OCI-LY3 (cell line): Measurements from ENCODE around the gene STAT5B.

Source experiments
- H2AFZ ChIP-seq: fragments of 200-600, 300-600 bp; shearing (Covaris generic); 2 replicates; pipeline ENCODE4 v1.6.0; 2014; ENCODE audit warnings: antibody characterized with exemption, low read depth, low read length
- H3K27ac ChIP-seq: fragments of 200-600, 300-600 bp; sonication (generic); 2 replicates; pipeline ENCODE4 v1.5.1; 2014; ENCODE audit warnings: mild to moderate bottlenecking, low read length, moderate library complexity, mixed read lengths
- H3K27me3 ChIP-seq: fragments of 200-600, 300-600 bp; sonication (generic); 2 replicates; pipeline ENCODE4 v1.6.1; 2014; ENCODE audit warnings: low read depth, low read length, mixed read lengths
- H3K36me3 ChIP-seq: fragments of 200-600, 300-600 bp; sonication (generic); replicated peaks from 2 replicates; pipeline ENCODE3; 2014; ENCODE audit warnings: low read depth, low read length, mixed read lengths
- H3K4me1 ChIP-seq: fragments of 300-600, 200-600 bp; sonication (generic); 2 replicates; pipeline ENCODE4 v1.6.1; 2014; ENCODE audit warnings: low read length, mixed read lengths
- H3K4me2 ChIP-seq: fragments of 200-600, 300-600 bp; sonication (generic); 2 replicates; pipeline ENCODE4 v1.6.1; 2014; ENCODE audit warnings: low read length, mixed read lengths
- H3K4me3 ChIP-seq: fragments of 300-600, 200-600 bp; sonication (generic); 2 replicates; pipeline ENCODE4 v1.5.1; 2014; ENCODE audit warnings: antibody characterized with exemption, mild to moderate bottlenecking, low read length, moderate library complexity
- H3K79me2 ChIP-seq: fragments of 300-600, 200-600 bp; shearing (Covaris generic); 2 replicates; pipeline ENCODE4 v1.6.1; 2014; ENCODE audit warnings: mild to moderate bottlenecking, low read length, mixed read lengths
- H3K9ac ChIP-seq: fragments of 300-600, 200-600 bp; shearing (Covaris generic); 2 replicates; pipeline ENCODE4 v1.6.0; 2014; ENCODE audit warnings: mild to moderate bottlenecking, low read length, moderate library complexity
- H3K9me3 ChIP-seq: fragments of 200-600, 300-600 bp; shearing (Covaris generic); 2 replicates; pipeline ENCODE4 v1.6.1; 2014; ENCODE audit warnings: low read length, mixed read lengths; ENCODE audit not compliant: insufficient read depth
- H4K20me1 ChIP-seq: fragments of 200-600, 300-600 bp; sonication (generic); 2 replicates; pipeline ENCODE4 v1.6.1; 2016; ENCODE audit warnings: low read length, mixed read lengths; ENCODE audit not compliant: insufficient read depth
- EZH2phosphoT487 ChIP-seq: fragments of 200-600 bp; shearing (Covaris generic); IDR thresholded peaks from 2 replicates; pipeline ENCODE4 v1.6.1; 2018; ENCODE audit warnings: antibody characterized with exemption, mixed run types, low read depth
- TF ChIP-seq, protein P1 (sequence below): fragments of 200-600, 300-600 bp; sonication (generic); IDR thresholded peaks from 2 replicates; pipeline ENCODE4 v1.5.1; 2014; ENCODE audit warnings: antibody characterized with exemption, low read length, low read depth

The STAT5B gene

DNA sequence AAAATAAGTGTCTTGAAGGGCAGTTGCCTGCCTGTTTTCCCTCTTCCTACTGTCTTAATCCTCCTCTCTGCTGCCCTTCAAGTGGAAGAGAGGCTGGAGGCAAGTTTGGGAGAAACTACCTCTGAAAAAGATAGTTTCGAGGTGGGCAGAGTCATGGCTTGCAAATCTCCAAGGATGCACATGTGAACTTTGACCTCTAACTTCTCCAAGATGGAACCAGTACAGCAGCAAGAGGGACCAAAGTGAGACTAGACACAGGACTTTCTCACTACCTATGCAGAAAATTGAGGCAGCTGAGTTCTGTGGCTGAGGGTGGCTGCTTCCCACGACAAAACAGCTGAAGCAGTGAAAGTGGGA, 94.4 kb downstream of the STAT5B start:
- no peak for TF ChIP-seq EZH2phosphoT487
- TF ChIP-seq, protein P1, sequence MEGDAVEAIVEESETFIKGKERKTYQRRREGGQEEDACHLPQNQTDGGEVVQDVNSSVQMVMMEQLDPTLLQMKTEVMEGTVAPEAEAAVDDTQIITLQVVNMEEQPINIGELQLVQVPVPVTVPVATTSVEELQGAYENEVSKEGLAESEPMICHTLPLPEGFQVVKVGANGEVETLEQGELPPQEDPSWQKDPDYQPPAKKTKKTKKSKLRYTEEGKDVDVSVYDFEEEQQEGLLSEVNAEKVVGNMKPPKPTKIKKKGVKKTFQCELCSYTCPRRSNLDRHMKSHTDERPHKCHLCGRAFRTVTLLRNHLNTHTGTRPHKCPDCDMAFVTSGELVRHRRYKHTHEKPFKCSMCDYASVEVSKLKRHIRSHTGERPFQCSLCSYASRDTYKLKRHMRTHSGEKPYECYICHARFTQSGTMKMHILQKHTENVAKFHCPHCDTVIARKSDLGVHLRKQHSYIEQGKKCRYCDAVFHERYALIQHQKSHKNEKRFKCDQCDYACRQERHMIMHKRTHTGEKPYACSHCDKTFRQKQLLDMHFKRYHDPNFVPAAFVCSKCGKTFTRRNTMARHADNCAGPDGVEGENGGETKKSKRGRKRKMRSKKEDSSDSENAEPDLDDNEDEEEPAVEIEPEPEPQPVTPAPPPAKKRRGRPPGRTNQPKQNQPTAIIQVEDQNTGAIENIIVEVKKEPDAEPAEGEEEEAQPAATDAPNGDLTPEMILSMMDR = no peak
- Histone ChIP-seq H2AFZ (no peak overlapping the region), H3K4me2 (0 out of 2 replicates have a peak overlapping the region, but pooled peaks have one; percentile 34), H3K4me3 (no peak overlapping the region), H3K27ac (no peak overlapping the region), H3K9ac (no peak overlapping the region), H3K79me2 (no peaks in the 10 kb centered on the region), H3K36me3 (no peaks in the 10 kb centered on the region), H3K27me3 (no peaks in the 10 kb centered on the region), H3K9me3 (no peaks in the 10 kb centered on the region), H4K20me1 (no peaks in the 10 kb centered on the region), H3K4me1 (peaks cover 52% of the 10 kb centered on the region)

DNA sequence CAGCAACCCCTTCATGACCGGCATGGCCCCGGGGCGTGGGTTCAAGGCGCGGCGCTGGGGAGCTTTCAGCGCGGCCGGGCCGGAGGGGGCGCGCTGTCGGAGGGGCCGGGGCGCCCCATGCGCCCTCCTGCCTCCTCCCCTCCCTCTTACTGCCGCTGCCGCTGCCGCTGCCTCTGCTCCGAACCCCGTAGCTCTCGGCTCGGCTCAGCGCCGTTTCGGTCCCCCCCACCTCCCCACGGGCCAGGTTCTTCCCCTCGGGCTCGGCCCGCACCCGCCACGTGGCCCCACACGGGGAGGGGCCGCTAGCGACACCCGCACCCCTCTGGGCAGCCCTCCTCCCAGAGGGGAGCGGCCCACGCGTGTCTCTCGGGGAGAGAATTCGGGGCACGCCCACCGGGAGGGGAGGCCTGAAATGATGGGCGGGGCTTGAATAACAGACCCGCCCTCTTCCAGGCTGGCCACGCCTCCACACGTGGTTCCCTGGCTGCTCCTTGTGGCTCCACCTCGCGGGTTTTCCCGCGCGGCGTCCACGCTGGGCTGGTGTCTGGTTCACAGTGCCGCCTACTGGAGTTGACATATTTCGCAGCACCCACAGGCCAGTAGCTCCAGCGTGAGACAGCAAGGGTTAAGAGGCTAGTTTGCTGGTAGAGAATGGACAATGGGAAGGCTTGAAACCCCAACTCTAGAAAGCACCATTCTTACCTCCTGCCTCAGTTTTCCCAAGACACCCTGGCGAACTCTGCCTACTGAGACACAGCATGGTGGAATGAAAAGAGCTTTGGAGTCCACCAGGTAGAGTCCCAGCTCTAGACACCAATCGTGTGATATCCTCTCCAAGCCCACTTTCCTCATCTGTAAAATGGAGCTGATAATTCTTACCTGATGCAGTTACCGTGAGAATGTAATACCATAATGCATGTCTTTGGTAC, 95.0 kb downstream of the STAT5B start, which contains the start of gene KCNH4:
Gene KCNH4 (minus strand): TSS at position 221 of the 929 bp plus-strand sequence. CDS start 197 bp downstream, at position 24.
- Histone ChIP-seq H3K4me1 (peaks cover 52% of the 10 kb centered on the region), H3K9ac (no peak within 1 kb of the TSS), H3K4me2 (peak within 1 kb of the TSS; percentile 34), H3K4me3 (peak within 1 kb of the TSS; percentile 14; the same call in 1 of the 2 replicates), H4K20me1 (no peaks in the 10 kb centered on the region), H3K27ac (no peak within 1 kb of the TSS), H3K79me2 (no peaks in the 10 kb centered on the region), H3K9me3 (no peaks in the 10 kb centered on the region), H3K27me3 (no peaks in the 10 kb centered on the region), H2AFZ (no peak within 1 kb of the TSS), H3K36me3 (no peaks in the 10 kb centered on the region)
- TF ChIP-seq, protein P1 = peak; percentile 74
- no peak for TF ChIP-seq EZH2phosphoT487

DNA sequence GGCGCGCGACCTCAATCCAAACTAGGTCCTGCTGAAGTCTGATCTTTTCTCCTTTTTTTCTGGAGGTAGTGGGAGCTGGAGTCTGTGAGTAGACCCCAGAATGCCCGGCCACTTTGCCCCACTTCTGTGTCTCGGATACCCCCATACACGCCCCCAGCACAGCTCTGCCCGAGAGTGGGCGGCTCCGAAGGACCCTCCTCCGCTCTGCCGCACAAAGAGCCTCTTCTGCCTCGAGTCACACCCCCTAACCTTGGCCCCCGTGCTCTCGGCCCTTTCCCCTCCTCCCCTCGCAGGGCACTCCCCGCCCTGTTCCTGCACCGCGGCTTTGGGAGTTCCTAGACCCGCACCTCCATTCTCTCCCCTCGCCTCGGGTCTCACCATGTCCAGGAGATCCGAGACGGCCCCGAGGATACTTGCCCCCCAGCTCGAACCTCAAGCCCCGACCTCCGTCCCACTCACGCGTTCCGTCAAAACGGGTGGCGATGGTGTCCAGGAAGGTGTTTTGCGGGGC, 95.7 kb downstream of the STAT5B start:
- H2AFZ ChIP-seq = no peak overlapping the region
- no peaks in the 10 kb centered on the region for H3K36me3 ChIP-seq
- H3K9me3 ChIP-seq = no peaks in the 10 kb centered on the region
- no peak overlapping the region for H3K4me3 ChIP-seq
- peaks cover 49% of the 10 kb centered on the region for H3K4me1 ChIP-seq
- no peaks in the 10 kb centered on the region for H3K27me3 ChIP-seq
- H3K79me2 ChIP-seq = no peaks in the 10 kb centered on the region
- H3K4me2 ChIP-seq = no peak overlapping the region
- no peak overlapping the region for H3K9ac ChIP-seq
- TF ChIP-seq, protein P1 = no peak
- no peak for TF ChIP-seq EZH2phosphoT487
- H4K20me1 ChIP-seq = no peaks in the 10 kb centered on the region
- no peak overlapping the region for H3K27ac ChIP-seq

DNA sequence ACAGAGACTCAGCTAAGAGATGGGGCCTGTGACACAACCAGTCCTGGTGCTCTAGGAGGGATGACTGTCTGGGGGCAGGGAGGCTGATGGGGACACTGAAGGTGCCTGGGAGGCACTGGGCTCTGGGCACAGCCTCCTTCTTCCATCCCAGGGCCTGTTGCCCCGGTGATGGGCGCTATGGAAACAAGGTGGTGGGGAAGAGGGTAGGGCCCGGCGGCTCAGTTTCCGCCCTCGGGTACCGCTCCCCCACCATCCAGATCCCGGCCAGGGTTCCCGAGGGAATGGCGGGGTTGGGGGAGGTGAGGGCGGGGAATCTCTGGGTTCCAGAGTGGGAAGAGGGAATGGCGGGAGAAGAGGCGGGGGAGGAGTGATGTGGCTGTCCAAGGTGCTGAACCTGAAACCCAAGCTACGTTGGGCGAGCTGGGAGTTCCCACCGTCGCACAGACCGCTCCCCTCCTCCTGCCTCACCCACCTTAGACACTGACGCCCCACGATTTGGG, 96.2 kb downstream of the STAT5B start:
- H3K9me3 ChIP-seq = no peaks in the 10 kb centered on the region
- no peak overlapping the region for H3K9ac ChIP-seq
- H3K79me2 ChIP-seq = no peaks in the 10 kb centered on the region
- no peaks in the 10 kb centered on the region for H4K20me1 ChIP-seq
- H3K36me3 ChIP-seq = no peaks in the 10 kb centered on the region
- no peak overlapping the region for H3K4me3 ChIP-seq
- no peak overlapping the region for H3K4me2 ChIP-seq
- no peaks in the 10 kb centered on the region for H3K27me3 ChIP-seq
- H3K4me1 ChIP-seq = peaks cover 44% of the 10 kb centered on the region
- no peak overlapping the region for H2AFZ ChIP-seq
- H3K27ac ChIP-seq = no peak overlapping the region
- TF ChIP-seq EZH2phosphoT487 = no peak
- TF ChIP-seq, protein P1 = no peak
